Psoas muscle (tissue), 8 donors: ENCODE data around the gene RBMS2. TPM values are rescaled to one million over a fixed set of nuclear protein-coding genes. Genes with fewer than 3 reads are reported as not detected.

Source experiments
- ATAC-seq, 4 donors: fragments of 200-7000 bp; cut with Tn5 transposase; one replicate each; pipeline ENCODE4 v1.9.1; 2020; ENCODE audit warnings: moderate library complexity in 3 of 4, mild to moderate bottlenecking in 2 of 4
- DNase-seq, 2 donors: peaks; one replicate each; pipeline ENCODE4 v3.0.0-alpha.2; 2020
- H3K27ac ChIP-seq: fragments of 200-600 bp; one replicate; pipeline ENCODE4 v1.8.0; 2022
- H3K27me3 ChIP-seq, 3 donors: fragments of 200-600 bp in 1 of 3; one replicate each; pipeline versions ENCODE4 v1.6.1 to v1.8.0; 2013 to 2022; ENCODE audit warnings: low read length in 2 of 3, mild to moderate bottlenecking in 2 of 3, moderate library complexity in 1 of 3; ENCODE audit not compliant: insufficient read depth in 3 of 3
- H3K36me3 ChIP-seq, 2 donors: fragments of 200-600 bp in 1 of 2; one replicate each; pipeline versions ENCODE4 v1.6.1 to v1.8.0; 2013 to 2022; ENCODE audit warnings: low read depth in 1 of 2, mild to moderate bottlenecking in 1 of 2, moderate library complexity in 1 of 2; ENCODE audit not compliant: insufficient read depth in 1 of 2
- H3K4me1 ChIP-seq: fragments of 200-600 bp; one replicate; pipeline ENCODE4 v1.8.0; 2022
- H3K4me3 ChIP-seq: fragments of 200-600 bp; one replicate; pipeline ENCODE4 v1.8.0; 2022; ENCODE audit warnings: mild to moderate bottlenecking
- H3K9me3 ChIP-seq: fragments of 200-600 bp; one replicate; pipeline ENCODE4 v1.8.0; 2022
- CTCF ChIP-seq: fragments of 200-600 bp; IDR thresholded peaks from one replicate; pipeline ENCODE4 v1.8.0; 2022; ENCODE audit warnings: antibody characterized with exemption
- WGBS, 3 donors: extraction: QIAGEN DNeasy Blood & Tissue Kit; methylation state at CpG; one replicate each; pipeline versions ENCODE4 v1.1.6 to v1.1.7; 2013; 5-methylcytosine and 5-hydroxymethylcytosine counted together
- intact Hi-C, 2 donors: fragments of 100-400 bp; cut with DNase I; formaldehyde crosslinking; loops; one replicate each; pipeline versions ENCODE4 v1.11.0 to v1.14.2; 2022
- polyA plus RNA-seq, 3 donors: library from polyadenylated mRNA; stranded (reverse); fragments of 200-250 nt; gene quantifications; one replicate each; pipeline ENCODE4 v1.2.3, GENCODE V29; 2013
- total RNA-seq, 4 donors: library from RNA; stranded (reverse); fragmentation: NEBNext Ultra II Directional in 2 of 4; extraction: Animal tissue kit (Norgen Biotek cat#: 25700) in 2 of 4; gene quantifications; one replicate each; pipeline versions ENCODE4 v1.2.1 to v1.2.4, GENCODE V29; 2021 to 2023
- donor health status: healthy with polysubstance abuse.
- donor health status: DM: no; HTN: no; CAD: no; lungs with moderate emphysema.
- donor health status: Bipolar disorder and iron deficiency.
- donor health status: healthy.
- donor health status: DM: yes; HTN: yes; CAD: no.
- donor health status: DM: no; HTN: no; CAD: no.
- donor health status: DM: no; HTN: no; CAD: no.
- donor health status: DM: yes; HTN: yes; CAD: no.

Gene RBMS2
- total and polyA plus RNA-seq, 7 donors: 3.0 to 20.5 (median 11.8) TPM

GRCh38 chr12:56616244-56616643 is 94.6 kb downstream of the RBMS2 start:
- Histone ChIP-seq H3K4me3 (no peak overlapping the region), H3K9me3 (no peaks in the 10 kb centered on the region), H3K36me3 (peaks cover 31 to 85% of the 10 kb centered on the region in 2 donors), H3K4me1 (peaks cover 11% of the 10 kb centered on the region), H3K27me3 (no peaks in the 10 kb centered on the region), H3K27ac (peak overlapping the region; percentile 51)
- ATAC-seq (peak; percentile 83 to 98 (median 92)), DNase-seq (no peak)
- 42 to 70% (median 55%) methylated on average over 3 of the region's 3 CpGs for whole genome bisulfite sequencing, 3 donors
- intact Hi-C loops: no loop called here
- peak; percentile 9 for TF ChIP-seq CTCF

- DNase-seq: no peak
- H3K27me3 ChIP-seq: no peaks in the 10 kb centered on the region
- peaks cover 31 to 78% of the 10 kb centered on the region in 2 donors for H3K36me3 ChIP-seq
- H3K27ac ChIP-seq: peak overlapping the region; percentile 51
- TF ChIP-seq CTCF: no peak
- no peak overlapping the region for H3K4me3 ChIP-seq
- H3K9me3 ChIP-seq: no peaks in the 10 kb centered on the region
- peaks cover 14% of the 10 kb centered on the region for H3K4me1 ChIP-seq
- intact Hi-C loops: no loop called here
- no peak for ATAC-seq
These were observed 95.3 kb downstream of the RBMS2 start for GRCh38 chr12:56616925-56617324.

GRCh38 chr12:56622535-56622934 is 100.9 kb downstream of the RBMS2 start:
- ATAC-seq: no peak
- H3K9me3 ChIP-seq: no peaks in the 10 kb centered on the region
- 71 to 88% (median 85%) methylated on average over 1 of the region's 1 CpG for WGBS, 3 donors
- H3K4me3 ChIP-seq: no peak overlapping the region
- peaks cover 3 to 43% of the 10 kb centered on the region in 2 donors for H3K36me3 ChIP-seq
- intact Hi-C loops: no loop called here
- DNase-seq: no peak
- peaks cover 32% of the 10 kb centered on the region for H3K4me1 ChIP-seq
- no peaks in the 10 kb centered on the region for H3K27me3 ChIP-seq
- no peak overlapping the region for H3K27ac ChIP-seq
- TF ChIP-seq CTCF: no peak

GRCh38 chr12:56626701-56627100 is 105.1 kb downstream of the RBMS2 start:
- Histone ChIP-seq H3K4me1 (peaks cover 43% of the 10 kb centered on the region), H3K27ac (no peak overlapping the region), H3K4me3 (no peak overlapping the region), H3K9me3 (no peaks in the 10 kb centered on the region), H3K36me3 (peaks cover 0 to 20% of the 10 kb centered on the region in 2 donors), H3K27me3 (no peaks in the 10 kb centered on the region)
- no peak for ATAC-seq
- no peak for TF ChIP-seq CTCF
- intact Hi-C loops: no loop called here
- DNase-seq: no peak

GRCh38 chr12:56628671-56629458 is 107.2 kb downstream of the RBMS2 start:
- H3K27ac ChIP-seq: peak overlapping the region; percentile 92
- no peak for TF ChIP-seq CTCF
- H3K36me3 ChIP-seq: peaks cover 0 to 12% of the 10 kb centered on the region in 2 donors
- no peaks in the 10 kb centered on the region for H3K27me3 ChIP-seq
- peak; percentile 73 to 84 for DNase-seq
- peaks cover 45% of the 10 kb centered on the region for H3K4me1 ChIP-seq
- 0 to 1% (median 1%) methylated on average over 18 of the region's 18 CpGs for WGBS, 3 donors
- peak; percentile 40 to 66 (median 54) for ATAC-seq
- peak overlapping the region; percentile 82 for H3K4me3 ChIP-seq
- intact Hi-C loops: no loop called here
- H3K9me3 ChIP-seq: no peaks in the 10 kb centered on the region
